Measurements from ENCODE around the gene ADAMTS8.

ADAMTS8 gene

GRCh38 chr11:130416530-130416882 is 11.9 kb downstream of the ADAMTS8 start:
- no peak for DNase-seq

DNA sequence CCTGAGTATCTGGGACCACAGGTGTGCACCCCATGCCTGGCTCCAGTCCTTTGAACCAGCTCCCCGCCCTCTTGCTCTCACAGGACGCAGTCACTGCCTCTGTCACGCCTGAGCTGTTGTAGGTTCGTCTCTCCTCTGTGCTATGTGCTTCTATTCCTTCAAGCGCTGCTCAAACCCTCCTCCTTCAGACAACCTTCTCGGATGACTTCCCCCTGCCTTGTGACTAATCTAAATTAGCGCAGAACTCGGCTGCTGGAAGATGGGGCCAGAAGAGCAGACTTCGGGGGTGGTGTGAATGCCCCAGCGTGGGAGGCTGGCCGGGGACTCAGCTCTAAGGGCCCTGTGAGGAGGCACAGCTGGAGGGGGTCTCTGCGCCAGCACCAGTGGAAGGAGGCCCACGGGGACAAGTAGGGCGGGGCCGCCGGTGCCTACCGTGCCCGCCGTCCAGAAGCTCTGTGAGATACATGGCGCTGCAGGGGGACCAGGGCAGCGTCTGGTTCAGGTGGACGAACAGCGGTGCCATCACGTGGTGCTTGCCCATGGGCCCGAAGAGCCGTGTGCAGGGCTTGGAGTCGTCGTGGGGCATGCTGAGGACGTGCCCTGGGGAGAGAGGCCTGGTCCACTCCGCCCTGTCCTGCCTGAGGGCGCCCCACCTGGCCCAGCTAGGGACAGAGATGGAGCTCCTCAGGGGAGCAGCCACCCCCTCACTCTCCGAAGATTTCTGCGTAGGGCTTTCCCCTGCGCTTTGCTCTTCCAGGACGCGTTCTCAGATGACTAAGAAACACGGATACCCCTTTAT is 12.5 kb downstream of the ADAMTS8 start:
- no peak for DNase-seq

DNA sequence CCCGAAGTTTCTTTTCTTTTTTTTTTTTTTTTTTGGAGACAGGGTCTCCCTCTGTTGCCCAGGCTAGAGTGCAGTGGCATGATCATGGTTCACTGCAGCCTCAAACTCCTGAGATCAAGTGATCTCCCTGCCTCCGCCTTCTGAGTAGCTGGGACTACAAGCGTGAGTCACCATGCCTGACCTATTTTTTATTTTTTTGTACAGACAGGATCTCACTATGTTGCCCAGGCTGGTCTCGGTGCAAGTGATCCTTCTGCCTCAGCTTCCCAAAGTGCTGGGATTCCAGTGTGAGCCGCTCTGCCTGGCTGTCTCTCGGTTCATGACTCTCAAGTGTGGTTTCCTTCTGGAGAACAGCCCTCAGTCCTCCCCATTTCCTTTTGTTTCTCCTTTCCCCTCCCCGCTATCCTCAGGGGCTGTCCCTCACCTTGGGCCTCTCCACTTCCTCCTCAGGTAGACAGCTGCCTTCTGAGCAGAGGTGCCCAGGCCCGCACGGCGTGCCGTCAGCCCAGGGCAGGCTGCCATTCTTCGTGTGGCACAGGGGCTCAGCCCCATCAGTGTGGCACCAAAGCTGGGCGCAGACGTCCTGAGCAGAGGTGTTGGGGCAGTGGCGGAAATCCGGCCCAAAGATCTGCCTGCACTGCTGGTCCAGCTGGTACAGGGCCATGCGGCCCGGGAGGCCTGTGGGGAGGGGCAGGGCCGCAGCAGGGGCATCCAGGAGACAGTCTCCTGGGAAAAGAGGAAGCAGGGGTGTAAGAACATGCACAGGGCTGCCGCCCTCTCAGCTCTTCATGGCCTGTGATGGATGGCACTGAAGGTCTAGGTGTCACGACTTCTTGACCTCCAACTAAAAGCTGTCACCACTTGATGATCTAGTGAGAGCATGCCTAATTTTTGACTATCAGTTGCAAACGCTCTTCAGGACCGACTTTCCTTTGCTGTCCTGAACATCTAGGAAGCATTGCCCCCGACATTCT is 14.0 kb downstream of the ADAMTS8 start:
- no peak for DNase-seq

- DNase-seq: no peak
Observed at GRCh38 chr11:130413405-130414106, 14.9 kb downstream of the ADAMTS8 start.

- peak; percentile 44 for DNase-seq
Observed at GRCh38 chr11:130411223-130411622, 17.2 kb downstream of the ADAMTS8 start.

- DNase-seq: no peak
Observed at GRCh38 chr11:130409594-130410388, 18.6 kb downstream of the ADAMTS8 start.

DNA sequence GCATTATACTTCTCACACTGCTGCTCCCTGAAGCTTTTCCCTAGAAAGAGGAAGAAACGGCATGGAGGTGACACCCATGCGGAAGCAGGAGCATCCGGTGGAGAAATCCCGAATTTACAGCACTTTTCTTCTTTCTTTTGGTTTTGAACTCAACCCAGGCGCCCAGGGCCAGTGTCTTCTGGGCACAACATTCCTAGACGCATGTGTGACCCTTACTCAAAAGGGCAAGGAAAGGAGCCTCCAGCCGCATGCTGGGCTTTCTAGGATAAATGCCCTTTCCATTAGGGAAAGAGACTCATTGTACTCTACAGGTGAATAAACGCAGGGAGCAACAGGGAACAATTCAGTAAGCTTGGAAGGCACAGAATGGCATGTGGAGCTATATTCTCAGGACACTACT is 19.5 kb downstream of the ADAMTS8 start:
- DNase-seq: no peak

DNA sequence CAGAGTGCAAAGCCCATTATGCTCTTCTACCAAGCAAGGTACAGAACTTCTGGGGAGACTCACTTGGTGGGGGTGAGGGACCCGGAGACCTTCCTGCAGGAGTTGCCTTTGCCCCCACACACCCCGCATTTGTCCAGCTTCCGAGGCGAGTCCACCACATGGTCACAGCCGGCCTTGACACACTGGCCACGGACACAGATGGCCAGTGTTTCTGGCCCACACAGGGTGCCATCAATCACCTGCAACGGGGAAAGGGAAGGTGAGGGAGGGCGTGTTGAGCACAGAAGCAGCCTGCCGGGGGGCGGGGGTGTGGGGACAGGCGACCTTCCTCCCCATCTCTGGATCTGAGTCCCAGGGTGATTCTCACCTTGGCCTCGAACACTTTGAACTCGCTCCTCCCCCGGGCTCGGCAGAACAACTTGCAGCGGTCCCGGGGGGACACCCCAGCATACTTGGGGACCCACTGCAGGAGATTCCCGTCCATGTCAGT is 20.0 kb downstream of the ADAMTS8 start:
- no peak for DNase-seq

- DNase-seq: no peak
Observed at GRCh38 chr11:130407978-130408377, 20.4 kb downstream of the ADAMTS8 start.

- no peak for DNase-seq
Observed at GRCh38 chr11:130405428-130405827, 23.0 kb downstream of the ADAMTS8 start.

- DNase-seq: no peak
Observed at GRCh38 chr11:130404727-130405126, 23.7 kb downstream of the ADAMTS8 start.

- no peak for DNase-seq
Observed at GRCh38 chr11:130403967-130404366, 24.4 kb downstream of the ADAMTS8 start.

GRCh38 chr11:130403271-130403804 is 25.1 kb downstream of the ADAMTS8 start:
- DNase-seq: no peak

DNA sequence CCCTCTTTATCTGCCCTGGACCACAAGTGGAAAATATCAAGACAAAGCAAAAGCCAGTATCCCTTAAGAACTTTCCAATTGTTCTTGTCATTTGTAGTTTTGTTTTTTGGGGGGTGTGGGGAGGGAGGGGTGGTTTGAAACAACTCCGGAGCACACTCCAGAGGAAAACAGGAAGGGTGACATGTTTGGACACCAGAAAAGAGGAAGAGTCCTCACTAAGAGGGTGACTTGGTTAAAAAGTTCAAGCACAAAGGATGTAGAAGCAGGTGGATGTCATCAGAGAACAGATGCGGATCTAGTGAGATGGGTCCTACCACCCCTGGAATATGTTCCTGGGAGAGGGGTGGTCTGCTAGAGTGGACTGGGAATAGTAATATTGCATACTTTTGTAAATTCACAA is 25.8 kb downstream of the ADAMTS8 start:
- DNase-seq: no peak

- DNase-seq: no peak
Observed at GRCh38 chr11:130400781-130401483, 27.5 kb downstream of the ADAMTS8 start.

DNA sequence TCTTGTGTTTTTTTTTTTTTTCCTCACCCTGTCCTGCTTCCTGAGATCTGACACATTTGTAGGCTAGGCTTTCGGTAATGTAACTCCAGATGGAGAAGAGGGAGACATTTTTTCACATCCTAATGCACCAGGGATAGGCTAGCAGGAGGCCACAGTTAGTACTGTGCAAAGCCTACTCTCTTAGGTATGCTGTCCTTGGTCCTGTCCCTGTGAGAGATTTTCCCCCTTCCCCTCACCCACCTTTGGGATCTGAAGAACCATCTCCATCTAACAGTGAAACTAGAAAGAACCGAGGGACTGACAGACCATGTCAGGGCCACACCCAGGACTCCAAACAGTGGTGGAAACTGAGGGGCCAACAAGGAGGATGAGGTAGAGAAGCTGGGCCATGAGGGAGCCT is 29.2 kb downstream of the ADAMTS8 start:
- DNase-seq: no peak

- DNase-seq: no peak
Observed at GRCh38 chr11:130397780-130398179, 30.6 kb downstream of the ADAMTS8 start.

DNA sequence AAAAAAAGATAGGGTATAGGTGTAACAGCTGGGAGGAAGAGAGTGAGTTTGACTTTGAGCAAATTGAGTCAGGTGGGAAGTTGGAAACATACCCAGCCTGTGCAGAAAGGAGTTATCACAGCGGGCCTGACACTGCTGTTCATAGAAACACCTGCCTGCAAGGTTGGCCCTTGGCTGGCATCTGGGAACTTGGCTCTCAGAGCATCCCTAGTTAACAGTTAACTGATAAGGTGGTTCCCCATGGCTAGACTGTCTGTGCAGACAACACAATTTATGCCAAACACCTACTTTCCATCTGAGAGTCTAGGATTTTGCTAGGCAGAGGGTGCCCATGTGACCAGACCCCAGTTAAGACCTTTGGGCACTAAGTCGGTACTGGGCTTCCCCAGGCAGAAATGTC is 31.4 kb downstream of the ADAMTS8 start:
- DNase-seq: no peak

GRCh38 chr11:130394615-130395014 is 33.8 kb downstream of the ADAMTS8 start:
- DNase-seq: no peak

- DNase-seq: no peak
Observed at GRCh38 chr11:130391711-130392110, 36.7 kb downstream of the ADAMTS8 start.

GRCh38 chr11:130390071-130390758 is 38.2 kb downstream of the ADAMTS8 start:
- no peak for DNase-seq
